GM12873 (cell line): Measurements from ENCODE around the gene HOXD3.

ENCODE experiments used
- TF ChIP-seq, protein P1 (sequence below): IDR thresholded peaks from 2 replicates; pipeline ENCODE4 v1.5.1; 2012; ENCODE audit warnings: low read depth, mild to moderate bottlenecking, moderate library complexity, low read length, control low read depth; ENCODE audit not compliant: insufficient read depth; ENCODE audit errors: missing control alignments

Gene HOXD3

DNA sequence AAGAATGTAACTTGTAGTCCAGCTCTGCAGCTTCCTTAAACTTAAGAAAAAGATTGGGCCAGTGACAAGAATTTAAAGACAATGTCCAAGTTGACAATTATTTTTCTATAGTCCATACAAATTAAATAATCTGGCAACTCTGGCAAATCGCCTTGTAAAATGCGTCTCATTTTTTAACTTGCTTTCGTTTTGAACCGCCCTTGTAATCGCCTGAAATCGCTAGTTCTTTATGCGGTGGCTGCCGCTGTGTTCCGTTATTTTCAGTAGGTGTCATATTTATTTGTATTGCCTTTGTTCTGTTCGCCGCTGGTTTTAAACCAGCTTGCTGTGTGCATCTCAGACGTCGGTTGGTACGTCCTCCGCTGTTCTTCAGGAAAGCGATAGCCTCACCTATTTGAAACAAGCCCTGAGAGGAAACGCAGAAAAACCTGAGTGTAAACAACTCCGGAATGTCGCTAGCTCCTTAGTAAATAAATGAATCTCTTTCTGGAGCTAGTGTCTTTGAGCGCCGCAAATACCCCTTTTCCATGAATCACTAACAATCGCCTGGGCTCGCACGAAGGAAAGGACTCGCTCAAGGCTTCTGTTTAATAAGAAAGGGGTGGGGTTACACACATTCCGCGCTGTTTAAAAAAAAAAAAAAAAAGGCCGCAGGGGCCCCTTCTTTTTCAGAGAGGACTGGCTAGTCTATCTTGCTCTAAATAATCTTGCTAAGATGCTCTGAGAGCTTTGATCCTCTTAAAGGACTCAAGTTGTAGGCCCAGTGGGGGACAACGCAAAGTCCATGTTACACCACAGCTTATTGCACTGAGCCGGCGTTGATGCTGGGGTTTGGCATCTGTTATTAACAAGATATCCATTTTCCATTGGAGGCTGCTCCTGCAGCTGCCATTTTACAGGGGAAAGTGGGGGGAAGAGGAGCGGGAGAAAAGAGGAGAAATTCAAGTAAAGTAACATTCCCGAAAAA is 24.6 kb upstream of the HOXD3 start:
- TF ChIP-seq, protein P1, sequence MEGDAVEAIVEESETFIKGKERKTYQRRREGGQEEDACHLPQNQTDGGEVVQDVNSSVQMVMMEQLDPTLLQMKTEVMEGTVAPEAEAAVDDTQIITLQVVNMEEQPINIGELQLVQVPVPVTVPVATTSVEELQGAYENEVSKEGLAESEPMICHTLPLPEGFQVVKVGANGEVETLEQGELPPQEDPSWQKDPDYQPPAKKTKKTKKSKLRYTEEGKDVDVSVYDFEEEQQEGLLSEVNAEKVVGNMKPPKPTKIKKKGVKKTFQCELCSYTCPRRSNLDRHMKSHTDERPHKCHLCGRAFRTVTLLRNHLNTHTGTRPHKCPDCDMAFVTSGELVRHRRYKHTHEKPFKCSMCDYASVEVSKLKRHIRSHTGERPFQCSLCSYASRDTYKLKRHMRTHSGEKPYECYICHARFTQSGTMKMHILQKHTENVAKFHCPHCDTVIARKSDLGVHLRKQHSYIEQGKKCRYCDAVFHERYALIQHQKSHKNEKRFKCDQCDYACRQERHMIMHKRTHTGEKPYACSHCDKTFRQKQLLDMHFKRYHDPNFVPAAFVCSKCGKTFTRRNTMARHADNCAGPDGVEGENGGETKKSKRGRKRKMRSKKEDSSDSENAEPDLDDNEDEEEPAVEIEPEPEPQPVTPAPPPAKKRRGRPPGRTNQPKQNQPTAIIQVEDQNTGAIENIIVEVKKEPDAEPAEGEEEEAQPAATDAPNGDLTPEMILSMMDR, result no peak

DNA sequence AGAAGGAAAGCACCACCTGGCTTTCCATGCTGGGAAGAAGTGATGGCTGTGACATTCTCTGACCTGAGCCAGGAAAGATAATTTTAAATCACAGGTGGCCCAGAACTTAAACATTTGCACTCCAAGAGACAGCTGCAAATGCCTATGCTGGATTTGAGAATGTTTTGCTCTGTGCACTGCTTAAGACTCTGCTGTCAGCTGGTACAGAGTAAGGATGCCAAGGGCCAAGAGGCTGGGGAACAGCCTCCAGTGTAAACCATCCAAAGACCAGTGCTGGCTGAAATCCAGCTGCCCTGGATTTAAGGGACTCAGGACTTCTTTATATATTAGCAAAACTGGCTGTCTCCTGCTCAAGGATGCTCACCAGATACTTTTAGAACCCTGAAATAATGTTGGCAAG is 23.7 kb upstream of the HOXD3 start:
- TF ChIP-seq, protein P1, result no peak

DNA sequence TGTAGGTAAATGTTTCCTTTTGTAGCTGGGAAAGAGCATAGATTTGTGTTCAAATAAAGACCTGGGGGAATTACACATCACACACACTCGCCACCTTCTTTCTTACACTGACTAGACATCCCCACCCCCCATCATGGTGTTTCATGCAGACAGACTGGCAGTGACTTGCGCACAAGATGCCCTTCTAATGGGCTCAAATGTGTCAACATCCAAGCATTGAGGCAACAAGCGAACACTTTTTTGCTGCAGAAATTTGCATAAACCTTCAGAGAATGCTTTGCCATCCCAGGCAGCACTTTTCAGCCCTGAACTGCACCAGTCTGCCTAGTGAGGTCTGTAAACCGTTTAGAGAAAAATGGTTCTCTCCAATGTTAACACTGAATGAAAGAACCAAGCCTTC is 23.1 kb upstream of the HOXD3 start:
- TF ChIP-seq, protein P1, result no peak

DNA sequence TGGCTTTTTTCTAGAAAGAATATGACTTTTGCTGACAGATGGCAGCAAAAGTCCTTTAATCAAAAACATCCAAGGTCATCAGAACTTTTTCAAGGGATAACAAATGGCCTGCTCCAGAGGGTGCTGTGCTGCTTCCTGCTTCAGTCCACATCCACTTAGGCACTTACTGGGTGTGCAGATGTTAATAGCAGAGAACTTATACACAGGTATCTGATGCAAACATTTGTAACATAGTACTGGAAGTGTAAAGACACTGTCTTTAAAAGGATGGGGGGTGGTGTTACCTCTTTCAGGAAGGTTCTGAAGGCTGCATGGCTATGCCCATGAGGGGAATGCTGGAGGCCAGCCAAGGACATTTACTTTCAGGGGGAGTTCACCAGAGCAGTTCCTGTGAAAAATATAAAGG is 22.1 kb upstream of the HOXD3 start:
- TF ChIP-seq, protein P1, result no peak

DNA sequence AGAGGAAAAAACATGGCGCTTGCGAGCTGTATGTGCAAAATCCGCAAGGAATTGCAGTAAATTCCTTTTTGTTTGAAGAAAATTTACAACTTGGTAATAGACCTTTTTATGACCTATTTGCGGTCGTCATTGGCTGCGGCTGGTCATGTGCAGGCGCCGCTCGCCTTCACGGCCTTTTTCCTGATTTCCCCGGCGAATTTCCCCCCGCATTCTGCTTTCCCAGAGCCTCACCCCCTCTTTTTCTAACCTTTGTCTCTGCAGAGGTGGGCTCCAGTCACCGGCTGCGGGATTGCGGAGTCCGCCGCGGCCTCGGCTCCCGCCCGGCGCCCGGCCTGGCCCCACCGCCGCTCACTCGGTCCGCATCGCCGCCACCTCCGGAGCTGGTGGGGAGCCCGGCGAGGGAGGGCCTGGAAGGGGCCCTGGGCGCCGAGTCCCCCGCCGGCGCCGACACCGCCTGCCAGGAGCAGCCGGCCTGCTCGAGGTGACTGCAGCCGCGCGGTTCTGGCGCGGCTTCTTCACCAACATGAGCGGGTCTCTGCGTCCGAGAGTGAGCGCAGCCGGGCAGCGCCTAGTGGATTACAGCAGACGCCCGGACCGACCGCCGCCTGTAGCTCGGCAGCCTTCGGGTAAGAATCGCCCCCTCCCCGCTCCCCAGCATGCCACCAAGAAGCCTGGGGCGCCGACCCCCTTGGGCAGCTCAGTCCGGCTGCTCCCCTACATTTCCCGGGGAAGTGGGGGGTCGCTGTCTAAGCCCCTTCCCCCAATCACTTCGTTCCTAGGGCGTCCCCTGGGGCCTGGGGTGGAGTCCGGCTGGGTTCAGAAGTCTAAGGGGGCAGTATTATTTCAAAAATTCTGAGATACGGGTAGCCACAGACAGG is 20.5 kb upstream of the HOXD3 start:
- TF ChIP-seq, protein P1, result no peak

DNA sequence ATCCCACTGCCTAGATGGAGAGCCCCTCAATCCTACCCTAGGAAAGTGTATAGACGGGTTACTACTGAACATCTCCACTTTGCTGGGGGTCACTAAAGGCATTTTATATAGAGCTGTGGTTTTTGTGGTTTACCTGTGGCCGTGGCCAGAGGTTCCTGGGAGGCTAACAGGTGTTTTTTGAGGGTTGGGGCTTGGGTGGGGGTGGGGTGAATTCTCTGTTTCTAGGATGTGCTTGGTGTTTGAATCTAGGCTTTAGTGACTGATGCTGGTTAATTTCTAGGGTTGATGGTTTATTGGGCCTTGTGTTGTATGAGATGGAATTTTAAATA is 19.9 kb upstream of the HOXD3 start:
- TF ChIP-seq, protein P1, result no peak

DNA sequence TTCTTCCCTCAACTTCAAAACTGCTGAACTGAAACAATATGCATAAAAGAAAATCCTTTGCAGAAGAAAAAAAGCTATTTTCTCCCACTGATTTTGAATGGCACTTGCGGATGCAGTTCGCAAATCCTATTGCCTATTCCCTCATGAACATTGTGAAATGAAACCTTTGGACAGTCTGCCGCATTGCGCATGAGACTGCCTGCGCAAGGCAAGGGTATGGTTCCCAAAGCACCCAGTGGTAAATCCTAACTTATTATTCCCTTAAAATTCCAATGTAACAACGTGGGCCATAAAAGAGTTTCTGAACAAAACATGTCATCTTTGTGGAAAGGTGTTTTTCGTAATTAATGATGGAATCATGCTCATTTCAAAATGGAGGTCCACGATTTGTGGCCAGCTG is 19.2 kb upstream of the HOXD3 start:
- TF ChIP-seq, protein P1, result no peak
